Measurements from ENCODE around the gene COL19A1.
"Not testable (repeated sequence)": the region's sequence is repeated elsewhere in the genome, so short reads cannot be mapped to it uniquely, and the experiment has no call there.

The COL19A1 gene

DNA sequence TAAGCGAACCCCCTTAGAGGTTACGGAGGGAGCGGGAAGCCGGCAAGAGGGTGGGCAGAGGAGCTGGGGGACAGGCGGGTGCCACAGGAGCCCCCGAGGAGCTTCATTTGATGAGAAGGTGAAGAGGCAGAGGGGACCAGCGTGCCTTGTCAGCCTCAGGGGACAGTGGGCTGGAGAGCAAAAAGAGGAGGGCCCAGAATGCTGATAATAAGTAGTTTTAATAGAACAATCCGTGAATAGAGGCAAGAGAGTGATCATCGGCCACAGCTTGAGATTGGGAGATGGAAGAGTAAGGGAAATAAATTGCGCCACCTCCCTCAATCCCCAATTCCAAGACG is 1.3 kb downstream of the COL19A1 start:
- DNase-seq, result no peak

DNA sequence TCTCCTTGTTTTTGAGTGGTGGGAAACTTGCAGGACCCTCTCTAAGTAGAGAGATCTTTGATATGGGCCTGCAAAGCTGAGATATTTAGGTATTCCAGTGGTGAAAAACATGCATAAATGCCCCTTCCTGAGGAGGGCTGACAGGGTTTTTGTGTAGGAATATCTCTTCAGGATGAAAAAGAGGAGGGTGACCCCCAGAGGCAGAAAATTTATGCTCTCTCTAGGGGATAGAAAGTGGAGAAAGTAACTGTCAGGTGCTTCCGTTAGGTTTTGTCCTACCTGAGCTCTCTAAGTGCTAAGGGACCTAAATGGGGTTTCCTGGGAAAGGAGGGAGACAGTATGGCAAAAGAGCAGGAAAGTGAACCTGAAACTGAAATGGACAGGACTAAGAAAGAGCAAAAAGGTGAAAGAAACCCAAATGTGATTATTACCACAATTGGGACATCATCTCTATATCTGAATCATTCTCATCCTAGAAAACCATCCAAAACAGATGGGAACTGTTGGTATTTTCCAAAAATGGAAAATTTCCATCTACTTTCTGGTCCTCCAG is 2.0 kb downstream of the COL19A1 start:
- DNase-seq, result no peak

DNA sequence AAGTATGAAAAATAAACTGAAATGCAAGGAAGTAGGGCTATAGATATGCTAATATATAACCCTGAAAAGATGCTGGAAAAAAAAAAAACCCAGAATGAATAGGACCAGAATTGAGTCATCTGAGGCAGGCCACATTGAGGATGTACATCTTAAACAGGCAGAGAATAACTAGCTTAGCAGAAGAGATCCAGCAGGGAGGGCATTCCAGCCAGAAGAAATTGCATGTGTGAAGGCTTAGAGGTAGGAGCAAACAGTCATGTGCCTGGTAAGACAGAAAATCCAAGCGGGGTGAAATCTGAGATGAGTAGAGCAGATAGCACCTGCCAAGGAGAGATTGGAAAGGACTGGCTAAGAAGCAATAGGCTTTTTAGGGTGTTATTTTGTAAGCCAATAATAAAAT is 2.6 kb downstream of the COL19A1 start:
- no peak for DNase-seq

DNA sequence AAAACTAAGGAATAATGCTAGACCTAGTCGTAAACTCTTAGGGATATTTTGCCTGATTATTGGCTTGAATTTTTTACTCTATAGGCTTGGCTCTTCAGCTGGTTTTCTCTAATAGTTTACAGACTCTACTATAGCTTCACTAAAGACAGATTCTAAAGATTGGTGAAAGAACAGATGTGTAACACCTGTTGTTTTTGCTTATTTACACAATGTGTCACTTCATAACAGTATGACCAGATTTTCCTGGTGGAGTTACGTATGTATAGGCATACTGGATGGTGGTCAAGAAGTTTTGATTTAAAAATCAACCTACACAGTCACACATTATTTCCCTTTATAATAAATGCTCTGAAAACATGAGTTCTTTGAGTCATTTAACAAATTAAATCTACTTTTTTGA is 4.8 kb downstream of the COL19A1 start:
- no peak for DNase-seq

DNA sequence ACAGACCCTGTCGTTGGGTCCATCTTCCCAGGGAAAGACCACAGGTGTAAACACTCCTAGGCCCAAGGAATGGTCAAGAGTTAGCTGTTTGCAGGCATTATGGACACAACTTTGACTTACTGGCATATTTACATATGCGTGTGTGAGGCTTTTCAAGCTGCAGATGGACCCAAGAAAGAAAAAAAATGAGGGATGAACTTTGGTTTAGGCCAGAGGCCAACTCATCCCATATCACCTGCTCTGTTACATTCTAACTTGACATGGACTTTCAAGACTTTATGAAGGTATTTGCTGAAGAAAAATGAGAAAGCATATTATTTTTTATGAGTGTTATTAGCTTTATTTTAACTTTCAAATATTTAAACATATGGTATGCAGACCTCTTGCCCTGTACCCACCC is 6.9 kb downstream of the COL19A1 start:
- DNase-seq, result no peak

DNA sequence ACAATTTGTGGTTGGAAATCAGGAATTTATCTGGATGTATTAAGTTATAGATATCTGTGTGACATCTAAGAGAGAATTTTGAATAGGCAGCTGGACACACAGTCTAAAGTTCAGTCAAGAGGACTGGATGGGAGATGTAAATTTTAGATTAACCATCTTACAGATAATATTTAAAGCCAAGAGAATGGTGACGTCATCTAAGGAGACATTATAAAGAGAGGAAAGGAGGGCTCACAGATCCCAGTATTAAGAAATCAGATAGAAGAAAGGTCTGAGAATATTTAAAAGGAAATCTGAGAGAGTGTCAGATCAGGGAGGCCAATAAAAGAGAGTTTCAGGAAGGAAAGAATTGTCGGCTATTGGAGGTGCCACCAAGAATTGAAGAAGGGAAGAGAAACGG is 9.4 kb downstream of the COL19A1 start:
- DNase-seq, result no peak

DNA sequence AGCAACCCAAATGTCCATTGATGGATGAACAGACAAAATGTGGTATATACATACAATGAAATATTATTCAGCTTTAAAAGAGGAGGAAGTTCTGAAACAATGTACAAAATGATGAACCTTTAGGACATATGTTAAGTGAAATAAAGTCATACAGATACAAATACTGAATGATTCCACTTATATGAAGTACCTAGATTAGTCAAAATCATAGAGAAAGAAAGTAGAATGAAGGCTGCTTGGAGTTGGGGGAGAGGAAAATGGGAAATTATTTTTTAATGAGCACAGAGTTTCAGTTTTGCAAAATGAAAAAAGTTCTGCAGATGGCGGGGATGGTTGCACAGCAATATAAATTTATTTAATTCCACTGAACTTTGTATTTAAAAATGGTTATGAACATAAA is 12.4 kb downstream of the COL19A1 start:
- no peak for DNase-seq

DNA sequence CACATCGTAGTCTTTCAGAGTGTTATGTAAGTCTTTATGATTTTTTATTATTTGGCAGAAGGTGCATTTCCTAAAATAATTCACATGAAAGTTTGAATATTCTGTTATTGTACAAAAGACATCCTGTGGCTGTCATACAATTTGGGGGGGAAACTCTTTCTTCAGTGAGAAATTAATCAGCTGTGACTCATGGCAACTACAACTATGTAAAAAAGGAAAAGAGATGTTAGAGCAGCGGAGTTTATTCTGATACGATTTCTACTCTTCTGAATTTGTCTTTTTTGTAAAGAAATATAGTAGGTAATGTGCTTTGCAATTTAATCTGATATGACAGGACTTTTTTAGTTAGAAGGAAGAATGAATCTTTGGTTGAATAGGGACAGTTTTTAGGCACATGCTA is 14.2 kb downstream of the COL19A1 start:
- no peak for DNase-seq

DNA sequence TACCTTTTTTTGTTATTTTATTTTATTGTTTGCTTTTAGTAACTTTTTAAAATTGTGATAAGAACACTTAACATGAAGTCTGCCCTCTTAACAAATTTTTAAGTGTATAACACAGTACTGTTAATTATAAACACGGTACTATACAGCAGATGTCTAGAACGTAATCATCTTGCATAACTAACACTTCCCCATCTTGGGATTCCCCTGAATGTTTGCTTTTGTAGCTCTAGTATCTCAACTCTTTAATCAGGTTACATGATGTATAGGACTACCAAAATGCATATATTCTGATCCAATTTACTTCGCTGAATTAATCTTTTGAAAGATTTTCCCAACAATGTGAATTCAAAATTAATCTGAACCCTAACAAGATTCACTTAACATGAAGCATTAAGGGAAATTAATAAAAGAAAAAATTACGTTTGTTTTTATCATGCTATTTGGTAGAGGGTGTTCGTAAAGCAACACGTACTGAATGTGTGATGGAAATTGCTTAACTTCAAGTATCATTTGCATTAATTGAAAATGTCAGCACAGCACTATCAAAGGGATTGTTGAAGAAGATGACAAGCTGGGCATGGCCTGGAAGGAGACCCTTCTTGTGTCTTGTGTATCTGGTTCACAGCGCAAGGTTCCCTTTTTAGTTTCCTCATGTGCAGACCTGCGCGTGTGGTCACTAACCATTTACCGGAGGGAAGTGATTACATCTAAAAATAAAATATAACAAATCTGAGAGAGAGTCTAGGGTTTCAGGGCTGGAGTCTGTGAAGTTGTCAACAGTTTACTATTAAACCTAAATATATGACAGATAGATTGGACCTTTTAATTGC is 15.2 kb downstream of the COL19A1 start:
- DNase-seq, result no peak

DNA sequence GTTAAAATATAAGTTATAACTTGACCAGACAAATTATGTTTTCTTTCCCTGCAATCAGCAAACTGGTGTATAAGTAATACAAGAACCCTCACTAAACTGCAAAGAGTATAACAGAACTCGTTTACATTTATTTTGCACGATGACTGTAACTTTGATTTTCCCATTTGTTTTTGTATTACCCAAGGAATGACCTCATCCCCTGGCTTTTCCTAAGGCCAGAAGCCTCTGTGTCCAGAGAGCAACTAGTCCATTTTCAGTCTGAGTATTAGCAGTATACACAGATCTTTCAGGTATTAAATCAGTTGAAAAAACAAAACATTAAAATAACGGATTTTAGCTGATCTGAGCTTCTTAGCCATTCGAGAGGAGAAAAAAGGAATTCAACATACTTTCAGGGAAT is 17.2 kb downstream of the COL19A1 start:
- no peak for DNase-seq

DNA sequence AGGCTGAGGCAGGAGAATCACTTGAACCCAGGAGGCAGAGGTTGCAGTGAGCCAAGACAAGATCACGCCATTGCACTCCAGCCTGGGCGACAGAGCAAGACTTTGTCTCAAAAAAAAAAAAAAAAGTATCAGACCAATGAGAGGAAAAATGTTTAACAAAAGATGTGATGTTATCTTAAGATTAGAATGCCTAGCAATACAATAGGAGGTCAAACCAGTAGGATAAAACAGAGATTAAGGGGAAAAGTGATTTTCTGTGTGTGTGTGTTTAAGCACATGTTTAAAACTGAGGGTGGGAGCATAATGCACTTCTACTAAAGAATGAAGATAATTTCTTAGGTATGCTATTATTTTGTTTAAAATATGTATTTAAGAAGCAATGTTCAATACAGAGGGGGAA is 17.9 kb downstream of the COL19A1 start:
- DNase-seq, result no peak

DNA sequence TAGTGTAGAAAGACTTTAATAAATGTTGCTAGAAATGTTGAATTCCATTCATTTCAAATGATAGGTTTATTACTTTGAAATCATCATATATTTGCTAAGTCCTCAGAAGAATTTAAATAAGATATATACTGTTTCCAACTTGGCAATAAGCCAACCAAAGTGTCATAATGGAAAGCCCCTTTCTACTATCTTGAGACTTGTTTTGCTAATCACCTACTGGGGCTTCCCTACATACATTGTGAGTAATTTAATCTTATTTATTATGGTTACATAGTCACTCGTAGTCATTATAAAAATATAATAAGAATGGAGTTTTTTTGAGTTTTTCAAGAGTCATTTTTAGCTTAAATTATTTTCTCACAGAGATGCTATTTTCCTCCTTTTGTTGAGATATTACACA is 20.7 kb downstream of the COL19A1 start:
- no peak for DNase-seq

DNA sequence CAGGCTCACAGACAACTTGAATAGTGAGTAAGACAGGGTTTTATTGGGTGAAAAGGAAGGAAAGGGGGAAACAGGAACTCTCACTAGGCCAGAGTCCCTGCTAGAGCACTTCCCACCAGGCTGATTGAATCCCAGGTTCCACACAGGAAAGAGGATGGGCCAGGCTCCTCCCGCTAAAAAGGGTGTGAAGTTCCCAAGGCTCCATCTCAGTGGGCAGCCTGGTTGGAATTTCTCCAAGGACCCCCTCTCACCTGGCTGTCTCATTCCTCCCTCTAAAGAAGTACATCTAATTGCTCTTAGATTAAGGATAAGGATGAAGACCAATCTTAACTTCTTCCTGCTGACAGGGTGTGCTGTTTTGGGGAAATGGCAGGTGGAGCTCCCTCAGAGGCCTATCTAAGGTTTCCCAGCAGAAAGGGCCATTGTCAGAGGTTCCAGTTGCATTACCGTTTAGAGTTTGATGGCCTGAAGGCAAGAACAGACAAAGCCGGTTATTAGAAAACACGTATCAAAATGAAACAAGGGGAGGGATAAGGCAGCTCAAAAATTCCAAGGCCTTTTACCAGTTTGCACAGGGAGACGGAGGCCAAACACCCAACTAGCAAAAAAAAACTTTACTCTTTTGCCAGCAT is 21.5 kb downstream of the COL19A1 start:
- no peak for DNase-seq

DNA sequence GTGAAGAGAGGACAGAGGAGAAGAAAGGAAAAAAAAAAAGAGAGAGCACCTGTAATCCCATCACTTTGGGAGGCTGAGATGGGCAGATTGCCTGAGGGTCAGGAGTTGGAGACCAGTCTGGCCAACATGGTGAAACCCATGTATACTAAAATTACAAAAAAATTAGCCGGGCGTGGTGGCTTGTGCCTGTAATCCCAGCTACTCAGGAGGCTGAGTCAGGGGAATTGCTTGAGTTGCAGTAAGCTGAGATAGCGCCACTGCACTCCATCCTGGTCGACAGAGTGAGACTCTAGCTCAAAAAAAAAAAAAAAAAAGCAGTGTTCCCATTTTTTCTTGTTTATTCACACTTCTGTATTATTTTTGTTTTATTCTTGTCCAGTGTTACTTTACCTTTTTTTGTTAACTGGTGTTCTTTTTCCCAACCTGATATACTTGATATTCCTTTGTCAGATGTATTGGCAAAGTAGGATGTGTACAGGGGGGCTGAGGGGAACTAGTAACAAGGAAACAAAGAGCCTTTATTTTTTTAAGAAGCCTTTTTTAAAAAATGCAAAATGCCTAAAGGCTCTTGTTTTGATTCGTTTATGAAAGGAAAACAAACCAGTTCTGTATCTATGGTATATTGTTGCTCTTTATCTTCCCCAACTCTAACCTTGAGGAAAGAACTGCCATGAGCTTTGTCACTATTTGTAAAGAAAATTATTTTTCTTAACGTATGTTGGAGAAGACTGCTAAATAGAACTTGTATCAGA is 22.3 kb downstream of the COL19A1 start:
- no peak for DNase-seq

DNA sequence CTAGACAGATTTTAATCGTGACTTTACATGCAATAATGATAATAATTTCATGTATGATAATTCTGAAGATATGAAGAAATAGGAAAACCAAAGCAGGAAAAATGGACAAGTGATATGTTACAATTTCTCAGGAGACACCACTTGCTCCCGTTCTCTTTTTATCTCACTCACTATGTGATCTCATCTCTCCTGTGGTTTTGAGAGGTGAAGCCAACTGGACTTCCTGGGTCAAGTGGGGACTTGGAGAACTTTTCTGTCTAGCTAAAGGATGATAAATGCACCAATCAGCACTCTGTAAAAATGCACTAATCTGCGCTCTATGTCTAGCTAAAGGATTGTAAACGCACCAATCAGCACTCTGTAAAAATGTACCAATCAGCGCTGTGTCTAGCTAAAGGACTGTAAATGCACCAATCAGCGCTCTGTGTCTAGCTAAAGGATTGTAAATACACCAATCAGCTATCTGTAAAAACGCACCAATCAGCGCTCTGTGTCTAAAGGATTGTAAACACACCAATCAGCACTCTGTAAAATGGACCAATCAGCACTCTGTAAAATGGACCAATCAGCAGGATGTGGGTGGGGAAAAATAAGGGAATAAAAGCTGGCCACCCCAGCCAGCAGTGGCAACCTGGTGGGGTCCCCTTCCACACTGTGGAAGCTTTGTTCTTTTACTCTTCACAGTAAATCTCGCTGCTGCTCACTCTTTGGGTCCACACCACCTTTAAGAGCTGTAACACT is 23.0 kb downstream of the COL19A1 start:
- DNase-seq, result not testable (repeated sequence)

DNA sequence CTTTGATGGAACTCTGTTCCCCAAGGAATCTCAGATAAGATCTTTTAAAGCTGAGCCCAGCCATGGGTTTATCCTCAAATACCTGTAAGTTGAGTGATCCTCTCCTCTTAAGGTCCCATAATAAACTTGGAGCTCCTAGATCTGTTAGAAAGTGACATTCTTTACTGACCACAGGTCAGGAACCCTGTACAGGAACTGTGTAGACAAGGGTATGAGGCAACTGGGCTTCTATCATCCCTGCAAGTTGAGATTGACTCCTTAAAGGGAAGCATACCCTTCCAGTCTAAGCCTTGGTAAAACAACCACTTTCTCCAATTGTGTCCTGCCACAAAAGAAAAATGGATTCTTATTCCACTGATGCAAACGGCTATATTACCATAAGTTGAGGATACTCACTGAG is 26.2 kb downstream of the COL19A1 start:
- not testable (repeated sequence) for DNase-seq

DNA sequence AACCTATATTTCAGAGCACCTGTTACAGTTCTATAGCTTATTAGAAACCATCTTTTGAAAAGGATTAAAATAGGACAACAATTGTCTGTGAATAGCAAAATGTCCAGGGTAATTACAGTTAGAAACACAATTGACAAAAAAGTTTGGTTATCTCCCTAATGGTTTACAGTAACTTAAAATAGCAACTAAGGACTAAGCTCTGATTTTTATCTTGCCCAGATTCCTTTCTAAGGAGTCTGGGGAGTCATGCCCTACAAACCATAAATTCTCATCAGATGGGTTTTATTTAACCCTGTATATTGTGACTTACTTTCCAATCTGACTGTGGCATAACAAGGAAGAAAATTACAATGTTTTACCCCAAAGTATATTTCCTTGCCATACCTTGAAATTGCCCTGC is 26.9 kb downstream of the COL19A1 start:
- DNase-seq, result not testable (repeated sequence)

DNA sequence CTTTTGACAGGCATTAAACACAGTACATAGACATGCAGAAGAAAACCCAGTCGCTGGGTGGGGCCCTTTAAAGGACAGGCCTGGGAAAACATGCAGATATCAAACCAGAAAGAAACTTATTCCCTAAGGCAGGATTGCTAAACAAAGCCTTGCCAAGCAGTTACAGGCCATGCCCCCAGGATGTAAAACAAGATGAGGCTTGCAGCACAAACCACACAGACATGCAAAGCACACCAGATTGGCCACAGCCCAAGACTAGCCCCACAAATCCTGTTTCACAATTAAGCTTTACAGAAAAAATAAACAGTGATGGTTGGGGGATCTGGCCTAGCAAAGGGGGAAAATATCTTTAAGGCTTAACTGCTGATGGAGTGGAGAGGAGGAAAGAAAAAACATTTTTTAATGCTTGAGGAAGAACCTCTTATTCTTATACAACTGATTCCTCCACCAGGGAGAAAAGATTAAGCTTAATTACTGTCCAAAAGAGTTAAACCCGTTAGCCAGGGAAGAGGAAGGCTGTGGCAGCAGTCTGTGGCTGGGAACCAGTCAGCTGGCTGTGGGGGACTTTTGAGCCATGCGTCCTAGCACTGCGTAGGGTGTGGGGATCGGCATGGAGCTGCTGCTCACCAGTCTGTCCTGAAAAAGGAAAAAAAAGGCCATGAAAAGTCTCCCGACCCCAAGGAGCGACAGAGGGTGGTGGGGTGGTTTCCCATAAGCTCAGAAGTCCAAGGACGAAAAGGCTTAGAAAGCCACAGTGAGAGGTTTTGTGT is 28.4 kb downstream of the COL19A1 start:
- no peak for DNase-seq

DNA sequence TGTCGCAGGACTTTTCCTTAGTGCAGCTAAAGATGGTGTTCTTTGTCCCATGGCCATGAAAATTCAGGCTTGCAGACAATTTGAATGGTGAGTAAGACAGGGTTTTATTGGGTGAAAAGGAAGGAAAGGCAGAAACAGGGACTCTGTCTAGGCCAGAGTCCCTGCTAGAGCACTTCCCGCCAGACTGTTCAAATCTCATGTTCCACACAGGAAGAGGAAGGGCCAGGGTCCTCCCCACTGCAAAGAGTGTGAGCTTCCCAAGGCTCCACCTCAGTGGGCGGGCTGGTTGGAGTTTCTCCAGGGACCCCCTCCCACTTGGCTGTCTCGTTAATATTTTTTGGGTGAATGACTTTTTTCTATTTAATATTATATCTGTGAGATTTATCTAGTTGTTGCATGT is 29.0 kb downstream of the COL19A1 start:
- DNase-seq, result no peak

DNA sequence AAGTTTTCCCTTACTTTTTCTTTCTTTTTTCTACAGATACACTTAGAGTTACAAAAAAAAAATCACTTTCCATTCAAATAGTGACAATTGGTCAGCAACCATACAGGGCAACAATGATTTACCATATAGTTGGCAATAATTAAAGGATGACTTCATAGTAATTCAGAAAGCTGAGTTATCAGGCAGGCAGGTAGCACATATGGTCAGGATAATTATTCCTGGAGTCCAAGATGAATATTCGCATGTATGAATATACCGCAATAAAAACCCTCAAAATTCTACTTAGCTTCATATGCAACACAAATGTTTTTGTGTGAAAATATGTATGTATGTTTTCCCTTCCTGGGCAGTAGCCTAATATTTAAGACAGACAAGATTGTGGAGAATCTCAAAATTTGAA is 34.5 kb downstream of the COL19A1 start:
- DNase-seq, result no peak

DNA sequence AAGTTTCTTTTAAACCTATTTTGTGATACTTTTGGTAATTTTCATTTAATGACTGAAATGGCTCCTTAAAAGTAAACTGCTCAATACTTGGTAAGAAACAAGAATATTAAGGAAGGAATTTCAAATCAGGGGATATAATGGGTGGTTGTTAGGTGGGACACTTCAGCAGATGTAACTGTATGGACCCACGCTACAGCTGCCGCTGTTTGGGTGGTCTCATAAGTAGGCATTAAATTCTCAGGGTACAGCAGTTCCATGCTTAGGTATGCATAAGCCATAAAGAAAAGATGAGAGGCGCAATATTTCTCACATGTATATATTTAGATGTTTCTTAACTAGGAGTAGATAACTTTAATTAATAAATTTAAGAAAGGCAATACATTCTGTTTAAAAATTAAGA is 35.0 kb downstream of the COL19A1 start:
- no peak for DNase-seq

DNA sequence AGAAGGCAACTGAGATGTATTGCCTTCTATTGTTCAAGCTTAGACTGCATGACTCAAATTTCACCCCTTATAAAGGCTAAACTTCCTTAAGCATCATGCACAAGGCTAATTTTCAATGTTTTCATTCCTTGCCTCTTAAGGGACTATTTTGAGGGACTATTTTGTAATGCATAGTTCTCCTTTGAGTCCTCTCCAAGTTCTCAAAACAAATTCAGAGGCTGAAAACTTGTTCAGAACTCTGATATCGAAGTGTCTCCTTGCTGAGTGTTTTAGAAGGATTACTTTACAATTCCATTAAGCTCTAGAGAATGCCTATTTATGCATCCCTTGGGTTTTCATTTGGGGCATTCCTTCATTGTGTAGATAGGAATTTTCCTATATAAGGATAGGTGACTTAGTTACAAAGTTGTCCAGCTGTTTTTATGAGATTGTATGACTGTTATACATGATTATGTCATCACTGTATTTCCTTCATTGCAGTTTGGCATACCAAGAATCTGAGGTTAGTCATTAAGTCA is 41.7 kb downstream of the COL19A1 start:
- DNase-seq, result no peak
